GM23338 (cell line): ENCODE results near the gene FYN. TPM values are rescaled to one million over a fixed set of nuclear protein-coding genes. Genes with fewer than 3 reads are reported as not detected.

Source experiments
- ATAC-seq: fragments of 200-7000 bp; cut with Tn5 transposase; 3 replicates; pipeline ENCODE4 v1.9.1; 2020
- DNase-seq: peaks from one replicate; pipeline ENCODE4 v3.0.0-alpha.2; 2015; ENCODE audit warnings: low spot score
- H2AFZ ChIP-seq: fragments of 200-600 bp; sonication (generic); 2 replicates; pipeline ENCODE4 v1.8.0; 2016; ENCODE audit warnings: antibody characterized with exemption, mild to moderate bottlenecking, moderate library complexity
- H3F3A ChIP-seq: fragments of 200-600 bp; sonication (generic); replicated peaks from 2 replicates; pipeline ENCODE4 v1.8.0; 2017; ENCODE audit warnings: antibody characterized with exemption, mixed run types, low read depth
- H3K27ac ChIP-seq: fragments of 200-600 bp; sonication (generic); 2 replicates; pipeline ENCODE4 v1.6.1; 2016; ENCODE audit warnings: low read depth
- H3K27me3 ChIP-seq: fragments of 200-600 bp; sonication (generic); 2 replicates; pipeline ENCODE4 v1.8.0; 2016; ENCODE audit warnings: mild to moderate bottlenecking, mixed run types, moderate library complexity; ENCODE audit not compliant: insufficient read depth
- H3K36me3 ChIP-seq: fragments of 200-600 bp; sonication (generic); 2 replicates; pipeline ENCODE4 v1.8.0; 2016; ENCODE audit warnings: mild to moderate bottlenecking; ENCODE audit not compliant: insufficient read depth
- H3K4me1 ChIP-seq: fragments of 200-600 bp; sonication (generic); 2 replicates; pipeline ENCODE4 v1.8.0; 2016; ENCODE audit warnings: mild to moderate bottlenecking, moderate library complexity; ENCODE audit not compliant: insufficient read depth
- H3K4me2 ChIP-seq: fragments of 200-600 bp; sonication (generic); 2 replicates; pipeline ENCODE4 v1.7.1; 2017; ENCODE audit warnings: mixed run types
- H3K4me3 ChIP-seq: fragments of 200-600 bp; sonication (generic); 2 replicates; pipeline ENCODE4 v1.6.1; 2016; ENCODE audit warnings: mixed run types
- H3K79me2 ChIP-seq: fragments of 200-600 bp; sonication (generic); replicated peaks from 2 replicates; pipeline ENCODE4 v1.8.0; 2017; ENCODE audit warnings: mild to moderate bottlenecking; ENCODE audit not compliant: insufficient read depth
- H3K9me2 ChIP-seq: fragments of 200-600 bp; sonication (generic); 2 replicates; pipeline ENCODE4 v1.8.0; 2017; ENCODE audit not compliant: insufficient read depth
- H4K20me1 ChIP-seq: fragments of 200-600 bp; sonication (generic); replicated peaks from 2 replicates; pipeline ENCODE4 v1.8.0; 2017; ENCODE audit warnings: mild to moderate bottlenecking; ENCODE audit not compliant: insufficient read depth
- H3K27ac Mint-ChIP-seq: 2 replicates; pipeline ENCODE4 v1.8.0; 2020; ENCODE audit warnings: inconsistent platforms, mild to moderate bottlenecking, moderate library complexity, mixed read lengths
- H3K27me3 Mint-ChIP-seq: 3 replicates; pipeline ENCODE4 v1.8.0; 2022; ENCODE audit warnings: low read depth, mild to moderate bottlenecking, moderate library complexity, mixed read lengths, inconsistent platforms; ENCODE audit not compliant: insufficient read depth, poor library complexity
- H3K36me3 Mint-ChIP-seq: 3 replicates; pipeline ENCODE4 v1.8.0; 2021; ENCODE audit warnings: low read depth, mild to moderate bottlenecking, inconsistent platforms, moderate library complexity, mixed read lengths
- H3K4me1 Mint-ChIP-seq: 3 replicates; pipeline ENCODE4 v1.8.0; 2020; ENCODE audit warnings: mild to moderate bottlenecking, inconsistent platforms, mixed read lengths
- H3K4me3 Mint-ChIP-seq: 3 replicates; pipeline ENCODE4 v1.8.0; 2021; ENCODE audit warnings: moderate library complexity, mild to moderate bottlenecking, inconsistent platforms, mixed read lengths
- H3K9me3 Mint-ChIP-seq: 3 replicates; pipeline ENCODE4 v1.8.0; 2020; ENCODE audit warnings: moderate library complexity, mild to moderate bottlenecking, inconsistent platforms, mixed read lengths
- CREB1 ChIP-seq: fragments of 250-450 bp; sonication (Bioruptor Pico); IDR thresholded peaks from 2 replicates; pipeline ENCODE4 v1.5.0; 2020; ENCODE audit warnings: low read depth, mild to moderate bottlenecking, moderate library complexity
- CTCF ChIP-seq, 2 experiments: fragments of 200-600 bp in 1 of 2; sonication (generic) in 1 of 2; conservative IDR thresholded peaks; 2 replicates each; pipeline versions ENCODE4 v1.5.1 to v1.6.1; 2016 to 2017; ENCODE audit warnings: antibody characterized with exemption in 2 of 2, low read depth in 2 of 2, mild to moderate bottlenecking in 2 of 2, moderate library complexity in 1 of 2
- ETS1 ChIP-seq: IDR thresholded peaks from 2 replicates; pipeline ENCODE4 v1.6.1; 2016; ENCODE audit warnings: antibody characterized with exemption
- EZH2 ChIP-seq: fragments of 200-600 bp; sonication (generic); IDR thresholded peaks from one replicate; pipeline ENCODE4 v1.8.0; 2017; ENCODE audit warnings: antibody characterized with exemption, mild to moderate bottlenecking, low read depth; ENCODE audit not compliant: unreplicated experiment
- EZH2phosphoT487 ChIP-seq: fragments of 200-600 bp; sonication (generic); IDR thresholded peaks from one replicate; pipeline ENCODE4 v1.8.1; 2018; ENCODE audit warnings: antibody characterized with exemption; ENCODE audit not compliant: unreplicated experiment
- JUNB ChIP-seq: IDR thresholded peaks from one replicate; pipeline ENCODE4 v1.6.1; 2016; ENCODE audit warnings: antibody characterized with exemption; ENCODE audit not compliant: unreplicated experiment
- NANOG ChIP-seq: IDR thresholded peaks from 2 replicates; pipeline ENCODE4 v1.6.1; 2016; ENCODE audit warnings: antibody characterized with exemption, borderline replicate concordance
- POLR2AphosphoS5 ChIP-seq: IDR thresholded peaks from 2 replicates; pipeline ENCODE4 v1.6.1; 2016; ENCODE audit warnings: antibody characterized with exemption, low read depth
- STAT1 ChIP-seq: IDR thresholded peaks from one replicate; pipeline ENCODE4 v1.6.1; 2016; ENCODE audit warnings: antibody characterized with exemption; ENCODE audit not compliant: unreplicated experiment
- ZNF114 ChIP-seq: fragments of 250-450 bp; sonication (Bioruptor Pico); IDR thresholded peaks from 2 replicates; pipeline ENCODE4 v1.5.0; 2020; ENCODE audit warnings: mild to moderate bottlenecking, moderate library complexity
- ZNF331 ChIP-seq: fragments of 250-450 bp; sonication (Bioruptor Pico); IDR thresholded peaks from 2 replicates; pipeline ENCODE4 v1.5.0; 2020; ENCODE audit warnings: low read depth, mild to moderate bottlenecking, moderate library complexity
- polyA plus RNA-seq: library from polyadenylated mRNA; unstranded; fragments of >200 nt; fragmentation: Nextera tagmentation; extraction: Ambion mirVana; gene quantifications from 2 replicates; pipeline ENCODE4 v1.2.1, GENCODE V29; 2016
- total RNA-seq: library from RNA; depleted of rRNA; stranded (reverse); fragments of >200 nt; shearing (Covaris generic); gene quantifications from 2 replicates; pipeline ENCODE4 v1.2.3, GENCODE V29; 2014
- TF ChIP-seq, protein P1 (sequence below): IDR thresholded peaks from one replicate; pipeline ENCODE4 v1.6.1; 2018; ENCODE audit warnings: antibody characterized with exemption; ENCODE audit not compliant: unreplicated experiment
- TF ChIP-seq, protein P2 (sequence below): fragments of 250-450 bp; sonication (Bioruptor Pico); IDR thresholded peaks from 2 replicates; pipeline ENCODE4 v1.5.0; 2020; ENCODE audit warnings: mild to moderate bottlenecking, moderate library complexity

FYN gene
- total and polyA plus RNA-seq, 2 experiments from 2014 or later: 46.8 to 143 TPM

GRCh38 chr6:111804627-111805235, 68.5 kb downstream of the FYN start:
- Histone ChIP-seq H3K27ac (no peak overlapping the region), H3K4me3 (no peak overlapping the region), H3K9me2 (no peaks in the 10 kb centered on the region), H3K4me1 (peaks cover 11% of the 10 kb centered on the region; the same call in 1 of the 2 replicates), H3F3A (no peaks in the 10 kb centered on the region), H3K36me3 (no peaks in the 10 kb centered on the region), H4K20me1 (peaks cover 16% of the 10 kb centered on the region; the same call in 1 of the 2 replicates), H3K79me2 (peaks cover 16% of the 10 kb centered on the region), H3K4me2 (no peak overlapping the region), H3K27me3 (no peaks in the 10 kb centered on the region), H2AFZ (no peak overlapping the region)
- Mint-ChIP-seq H3K27me3 (peaks cover 11% of the 10 kb centered on the region), H3K9me3 (no peaks in the 10 kb centered on the region; the same call in 2 of the 3 replicates), H3K4me1 (peaks cover 30% of the 10 kb centered on the region), H3K4me3 (no peak overlapping the region), H3K36me3 (no peaks in the 10 kb centered on the region), H3K27ac (peak overlapping the region; percentile 47; the same call in 1 of the 2 replicates)
- DNase-seq (no peak), ATAC-seq (no peak)
- TF ChIP-seq ETS1 (no peak), STAT1 (no peak), CTCF (conservative IDR thresholded peaks at IDR 0.05; ENCODE audit: low read depth in 2 of 2) (no peak), ZNF331 (no peak), EZH2phosphoT487 (no peak), POLR2AphosphoS5 (no peak), NANOG (no peak), ZNF114 (CRISPR knock-in tag) (no peak), JUNB (no peak), CREB1 (CRISPR knock-in tag) (no peak), EZH2 (no peak)
- TF ChIP-seq, protein P1, sequence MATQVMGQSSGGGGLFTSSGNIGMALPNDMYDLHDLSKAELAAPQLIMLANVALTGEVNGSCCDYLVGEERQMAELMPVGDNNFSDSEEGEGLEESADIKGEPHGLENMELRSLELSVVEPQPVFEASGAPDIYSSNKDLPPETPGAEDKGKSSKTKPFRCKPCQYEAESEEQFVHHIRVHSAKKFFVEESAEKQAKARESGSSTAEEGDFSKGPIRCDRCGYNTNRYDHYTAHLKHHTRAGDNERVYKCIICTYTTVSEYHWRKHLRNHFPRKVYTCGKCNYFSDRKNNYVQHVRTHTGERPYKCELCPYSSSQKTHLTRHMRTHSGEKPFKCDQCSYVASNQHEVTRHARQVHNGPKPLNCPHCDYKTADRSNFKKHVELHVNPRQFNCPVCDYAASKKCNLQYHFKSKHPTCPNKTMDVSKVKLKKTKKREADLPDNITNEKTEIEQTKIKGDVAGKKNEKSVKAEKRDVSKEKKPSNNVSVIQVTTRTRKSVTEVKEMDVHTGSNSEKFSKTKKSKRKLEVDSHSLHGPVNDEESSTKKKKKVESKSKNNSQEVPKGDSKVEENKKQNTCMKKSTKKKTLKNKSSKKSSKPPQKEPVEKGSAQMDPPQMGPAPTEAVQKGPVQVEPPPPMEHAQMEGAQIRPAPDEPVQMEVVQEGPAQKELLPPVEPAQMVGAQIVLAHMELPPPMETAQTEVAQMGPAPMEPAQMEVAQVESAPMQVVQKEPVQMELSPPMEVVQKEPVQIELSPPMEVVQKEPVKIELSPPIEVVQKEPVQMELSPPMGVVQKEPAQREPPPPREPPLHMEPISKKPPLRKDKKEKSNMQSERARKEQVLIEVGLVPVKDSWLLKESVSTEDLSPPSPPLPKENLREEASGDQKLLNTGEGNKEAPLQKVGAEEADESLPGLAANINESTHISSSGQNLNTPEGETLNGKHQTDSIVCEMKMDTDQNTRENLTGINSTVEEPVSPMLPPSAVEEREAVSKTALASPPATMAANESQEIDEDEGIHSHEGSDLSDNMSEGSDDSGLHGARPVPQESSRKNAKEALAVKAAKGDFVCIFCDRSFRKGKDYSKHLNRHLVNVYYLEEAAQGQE: no peak
- TF ChIP-seq, protein P2, sequence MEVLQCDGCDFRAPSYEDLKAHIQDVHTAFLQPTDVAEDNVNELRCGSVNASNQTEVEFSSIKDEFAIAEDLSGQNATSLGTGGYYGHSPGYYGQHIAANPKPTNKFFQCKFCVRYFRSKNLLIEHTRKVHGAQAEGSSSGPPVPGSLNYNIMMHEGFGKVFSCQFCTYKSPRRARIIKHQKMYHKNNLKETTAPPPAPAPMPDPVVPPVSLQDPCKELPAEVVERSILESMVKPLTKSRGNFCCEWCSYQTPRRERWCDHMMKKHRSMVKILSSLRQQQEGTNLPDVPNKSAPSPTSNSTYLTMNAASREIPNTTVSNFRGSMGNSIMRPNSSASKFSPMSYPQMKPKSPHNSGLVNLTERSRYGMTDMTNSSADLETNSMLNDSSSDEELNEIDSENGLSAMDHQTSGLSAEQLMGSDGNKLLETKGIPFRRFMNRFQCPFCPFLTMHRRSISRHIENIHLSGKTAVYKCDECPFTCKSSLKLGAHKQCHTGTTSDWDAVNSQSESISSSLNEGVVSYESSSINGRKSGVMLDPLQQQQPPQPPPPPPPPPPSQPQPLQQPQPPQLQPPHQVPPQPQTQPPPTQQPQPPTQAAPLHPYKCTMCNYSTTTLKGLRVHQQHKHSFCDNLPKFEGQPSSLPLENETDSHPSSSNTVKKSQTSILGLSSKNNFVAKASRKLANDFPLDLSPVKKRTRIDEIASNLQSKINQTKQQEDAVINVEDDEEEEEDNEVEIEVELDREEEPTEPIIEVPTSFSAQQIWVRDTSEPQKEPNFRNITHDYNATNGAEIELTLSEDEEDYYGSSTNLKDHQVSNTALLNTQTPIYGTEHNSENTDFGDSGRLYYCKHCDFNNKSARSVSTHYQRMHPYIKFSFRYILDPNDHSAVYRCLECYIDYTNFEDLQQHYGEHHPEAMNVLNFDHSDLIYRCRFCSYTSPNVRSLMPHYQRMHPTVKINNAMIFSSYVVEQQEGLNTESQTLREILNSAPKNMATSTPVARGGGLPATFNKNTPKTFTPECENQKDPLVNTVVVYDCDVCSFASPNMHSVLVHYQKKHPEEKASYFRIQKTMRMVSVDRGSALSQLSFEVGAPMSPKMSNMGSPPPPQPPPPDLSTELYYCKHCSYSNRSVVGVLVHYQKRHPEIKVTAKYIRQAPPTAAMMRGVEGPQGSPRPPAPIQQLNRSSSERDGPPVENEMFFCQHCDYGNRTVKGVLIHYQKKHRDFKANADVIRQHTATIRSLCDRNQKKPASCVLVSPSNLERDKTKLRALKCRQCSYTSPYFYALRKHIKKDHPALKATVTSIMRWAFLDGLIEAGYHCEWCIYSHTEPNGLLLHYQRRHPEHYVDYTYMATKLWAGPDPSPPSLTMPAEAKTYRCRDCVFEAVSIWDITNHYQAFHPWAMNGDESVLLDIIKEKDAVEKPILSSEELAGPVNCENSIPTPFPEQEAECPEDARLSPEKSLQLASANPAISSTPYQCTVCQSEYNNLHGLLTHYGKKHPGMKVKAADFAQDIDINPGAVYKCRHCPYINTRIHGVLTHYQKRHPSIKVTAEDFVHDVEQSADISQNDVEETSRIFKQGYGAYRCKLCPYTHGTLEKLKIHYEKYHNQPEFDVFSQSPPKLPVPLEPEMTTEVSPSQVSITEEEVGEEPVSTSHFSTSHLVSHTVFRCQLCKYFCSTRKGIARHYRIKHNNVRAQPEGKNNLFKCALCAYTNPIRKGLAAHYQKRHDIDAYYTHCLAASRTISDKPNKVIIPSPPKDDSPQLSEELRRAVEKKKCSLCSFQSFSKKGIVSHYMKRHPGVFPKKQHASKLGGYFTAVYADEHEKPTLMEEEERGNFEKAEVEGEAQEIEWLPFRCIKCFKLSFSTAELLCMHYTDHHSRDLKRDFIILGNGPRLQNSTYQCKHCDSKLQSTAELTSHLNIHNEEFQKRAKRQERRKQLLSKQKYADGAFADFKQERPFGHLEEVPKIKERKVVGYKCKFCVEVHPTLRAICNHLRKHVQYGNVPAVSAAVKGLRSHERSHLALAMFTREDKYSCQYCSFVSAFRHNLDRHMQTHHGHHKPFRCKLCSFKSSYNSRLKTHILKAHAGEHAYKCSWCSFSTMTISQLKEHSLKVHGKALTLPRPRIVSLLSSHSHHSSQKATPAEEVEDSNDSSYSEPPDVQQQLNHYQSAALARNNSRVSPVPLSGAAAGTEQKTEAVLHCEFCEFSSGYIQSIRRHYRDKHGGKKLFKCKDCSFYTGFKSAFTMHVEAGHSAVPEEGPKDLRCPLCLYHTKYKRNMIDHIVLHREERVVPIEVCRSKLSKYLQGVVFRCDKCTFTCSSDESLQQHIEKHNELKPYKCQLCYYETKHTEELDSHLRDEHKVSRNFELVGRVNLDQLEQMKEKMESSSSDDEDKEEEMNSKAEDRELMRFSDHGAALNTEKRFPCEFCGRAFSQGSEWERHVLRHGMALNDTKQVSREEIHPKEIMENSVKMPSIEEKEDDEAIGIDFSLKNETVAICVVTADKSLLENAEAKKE (CRISPR knock-in tag): no peak
